Right lobe of liver (tissue), 4 donors: ENCODE data around the gene WAS.

Source experiments
- POLR2A ChIP-seq: fragments of 450-650 bp; IDR thresholded peaks from one replicate; pipeline ENCODE4 v1.6.1; 2017; ENCODE audit warnings: antibody characterized with exemption, mild to moderate bottlenecking
- TF ChIP-seq, protein P1 (sequence below), 4 donors: fragments of 200-600 bp in 3 of 4; fragments of 450-650 bp in 1 of 4; IDR thresholded peaks; one replicate each; pipeline versions ENCODE4 v1.5.1 to v1.8.0; 2016 to 2022; ENCODE audit warnings: antibody characterized with exemption in 4 of 4, mild to moderate bottlenecking in 2 of 4
- donor health status: DM: no; HTN: no; CAD: no.
- donor health status: DM: no; HTN: no; CAD: no.
- donor health status: DM: no; HTN: yes; CAD: no.

DNA sequence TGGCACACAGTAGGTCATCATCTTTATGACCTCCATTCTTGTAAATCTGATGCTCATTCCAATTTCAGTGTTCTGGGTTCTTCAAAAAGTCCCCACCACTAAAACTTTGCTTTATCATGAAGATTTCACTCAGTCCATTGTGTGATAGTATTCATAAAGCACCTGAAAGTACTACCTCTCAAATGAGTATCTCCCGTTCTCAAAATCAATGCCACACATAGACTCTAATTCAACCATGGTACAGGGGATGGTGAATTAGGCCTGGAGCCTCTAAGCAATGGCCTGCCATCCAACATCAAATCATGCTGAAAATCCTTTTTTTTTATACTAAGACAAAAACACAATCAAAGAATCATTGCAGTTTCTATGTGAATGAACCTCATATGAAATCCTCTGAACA is 19.4 kb upstream of the WAS start:
- TF ChIP-seq POLR2A: no peak
- TF ChIP-seq, protein P1, sequence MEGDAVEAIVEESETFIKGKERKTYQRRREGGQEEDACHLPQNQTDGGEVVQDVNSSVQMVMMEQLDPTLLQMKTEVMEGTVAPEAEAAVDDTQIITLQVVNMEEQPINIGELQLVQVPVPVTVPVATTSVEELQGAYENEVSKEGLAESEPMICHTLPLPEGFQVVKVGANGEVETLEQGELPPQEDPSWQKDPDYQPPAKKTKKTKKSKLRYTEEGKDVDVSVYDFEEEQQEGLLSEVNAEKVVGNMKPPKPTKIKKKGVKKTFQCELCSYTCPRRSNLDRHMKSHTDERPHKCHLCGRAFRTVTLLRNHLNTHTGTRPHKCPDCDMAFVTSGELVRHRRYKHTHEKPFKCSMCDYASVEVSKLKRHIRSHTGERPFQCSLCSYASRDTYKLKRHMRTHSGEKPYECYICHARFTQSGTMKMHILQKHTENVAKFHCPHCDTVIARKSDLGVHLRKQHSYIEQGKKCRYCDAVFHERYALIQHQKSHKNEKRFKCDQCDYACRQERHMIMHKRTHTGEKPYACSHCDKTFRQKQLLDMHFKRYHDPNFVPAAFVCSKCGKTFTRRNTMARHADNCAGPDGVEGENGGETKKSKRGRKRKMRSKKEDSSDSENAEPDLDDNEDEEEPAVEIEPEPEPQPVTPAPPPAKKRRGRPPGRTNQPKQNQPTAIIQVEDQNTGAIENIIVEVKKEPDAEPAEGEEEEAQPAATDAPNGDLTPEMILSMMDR (IDR thresholded peaks at IDR 0.05): no peak
